Stimulated activated CD8-positive, alpha-beta memory T cell treated with anti-CD3 and anti-CD28 coated beads, Interleukin-4, amount 100 ng/mL, for 4 hours (primary cell): ENCODE results near the gene ANKH.

Experiments
- DNase-seq, 2 donors: peaks; one replicate each; pipeline ENCODE4 v3.0.0-alpha.2; 2020; ENCODE audit warnings: low read depth in 2 of 2, low spot score in 1 of 2

ANKH gene

DNA sequence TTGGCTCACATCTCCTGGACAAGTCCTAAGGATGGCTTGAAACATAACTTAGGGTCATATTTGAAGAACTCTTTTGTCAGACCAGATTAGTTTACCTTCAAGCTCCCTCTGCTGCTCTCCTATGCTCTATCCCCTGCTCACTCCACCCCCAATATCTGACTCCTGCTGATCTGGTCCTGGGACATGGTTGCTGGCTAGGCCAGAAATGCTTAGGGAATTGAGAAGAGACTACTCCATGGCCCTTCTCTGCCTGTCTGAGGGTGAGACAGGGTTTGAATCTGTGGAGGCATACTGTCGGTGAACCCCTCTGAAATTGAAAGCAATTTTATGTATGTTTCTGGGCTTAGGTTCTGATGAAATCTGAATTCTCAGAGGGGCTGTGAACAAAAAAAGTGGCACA, 203.8 kb downstream of the ANKH start:
- no peak for DNase-seq

DNA sequence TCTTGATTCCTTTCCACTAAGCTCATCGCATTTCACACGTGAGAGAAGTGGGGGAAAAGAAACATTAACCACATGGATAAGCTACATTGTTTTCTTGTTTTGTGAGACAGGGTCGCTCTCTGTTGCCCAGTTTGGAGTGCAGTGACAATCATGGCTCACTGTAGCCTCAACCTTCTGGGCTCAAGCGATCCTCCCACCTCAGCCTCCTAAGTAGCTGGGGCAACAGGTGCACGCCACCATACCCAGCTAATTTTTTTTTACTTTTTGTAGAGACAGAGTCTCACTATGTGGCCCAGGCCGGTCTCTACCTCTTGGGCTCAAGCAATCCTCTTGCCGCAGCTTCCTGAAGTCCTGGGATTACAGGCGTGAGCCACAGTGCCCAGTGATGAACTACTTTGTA, 204.3 kb downstream of the ANKH start:
- DNase-seq, result no peak

- DNase-seq, result no peak
Observed at GRCh38 chr5:14666357-14666756, 205.2 kb downstream of the ANKH start.

- no peak for DNase-seq
Observed at GRCh38 chr5:14665949-14666348, 205.6 kb downstream of the ANKH start.

GRCh38 chr5:14665101-14665822, 206.3 kb downstream of the ANKH start:
- no peak for DNase-seq

DNA sequence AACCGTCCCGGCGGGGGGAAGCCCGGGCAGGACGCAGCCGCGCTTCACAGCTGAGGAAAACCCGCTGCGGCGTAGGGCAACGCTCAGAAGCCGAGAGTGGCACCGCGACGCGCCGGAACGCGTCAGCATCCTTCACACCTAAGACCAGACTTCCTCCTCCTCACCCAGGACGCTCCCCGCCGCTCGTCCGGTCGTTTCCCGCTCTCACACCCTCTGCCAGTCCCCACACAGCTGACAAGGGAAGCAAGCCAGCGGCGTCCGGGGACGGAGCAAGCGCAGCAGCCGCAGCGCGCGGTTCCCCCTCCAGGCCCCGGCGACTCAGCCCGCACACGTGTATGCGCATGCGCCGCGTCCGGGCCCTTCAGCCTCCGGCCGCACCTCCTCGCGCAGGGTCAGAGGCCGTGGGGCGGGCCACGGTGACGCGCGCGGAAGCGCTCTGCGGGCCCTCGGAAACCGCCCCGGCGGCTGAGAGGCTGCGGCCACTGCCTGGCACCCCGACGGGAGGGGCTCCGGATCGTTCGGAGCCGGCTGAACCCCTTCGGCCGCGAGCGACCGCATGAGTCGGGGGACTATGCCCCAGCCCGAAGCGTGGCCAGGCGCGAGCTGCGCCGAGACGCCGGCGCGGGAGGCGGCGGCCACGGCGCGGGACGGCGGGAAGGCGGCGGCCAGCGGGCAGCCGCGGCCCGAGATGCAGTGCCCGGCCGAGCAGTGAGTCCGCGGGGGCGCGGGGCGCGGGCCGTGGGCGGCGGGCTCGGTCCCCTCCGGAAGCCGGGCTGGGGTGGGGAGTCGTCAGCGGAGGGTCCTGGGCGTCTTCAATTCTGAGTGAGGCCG, 207.1 kb downstream of the ANKH start, which contains the start of gene OTULIN:
OTULIN (plus strand) TSS at position 449 of the 831 bp plus-strand sequence; CDS start at position 557, 108 bp downstream.
- peak; percentile 58 to 74 for DNase-seq

- no peak for DNase-seq
Observed at GRCh38 chr5:14663734-14664269, 207.8 kb downstream of the ANKH start.

DNA sequence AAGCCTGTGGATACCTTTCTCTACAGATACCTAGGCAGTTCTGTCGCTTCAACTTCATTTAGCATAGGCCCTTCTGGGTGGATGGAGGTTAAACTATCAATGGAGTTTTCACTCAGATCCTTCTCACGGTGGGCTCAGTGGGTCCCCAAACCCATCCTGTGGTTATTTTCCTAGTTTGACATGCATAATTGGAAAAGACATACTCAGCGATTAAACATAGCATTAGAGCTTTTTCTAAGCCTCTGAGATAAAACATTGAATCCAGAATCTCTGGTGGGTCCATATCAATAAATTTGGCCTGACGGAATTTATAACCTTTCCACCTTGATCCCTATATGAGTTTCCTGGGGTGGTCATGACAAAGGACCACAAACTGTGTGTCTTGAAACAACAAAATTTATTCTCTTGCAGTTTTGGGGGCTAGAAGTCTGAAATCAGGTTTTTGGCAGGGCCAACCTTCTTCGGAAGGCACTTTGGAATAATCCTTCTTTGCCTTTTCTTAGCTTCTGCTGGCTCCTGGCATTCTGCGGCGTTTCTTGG, 208.8 kb downstream of the ANKH start:
- DNase-seq, result no peak

GRCh38 chr5:14660833-14661232, 210.7 kb downstream of the ANKH start:
- DNase-seq, result no peak

DNA sequence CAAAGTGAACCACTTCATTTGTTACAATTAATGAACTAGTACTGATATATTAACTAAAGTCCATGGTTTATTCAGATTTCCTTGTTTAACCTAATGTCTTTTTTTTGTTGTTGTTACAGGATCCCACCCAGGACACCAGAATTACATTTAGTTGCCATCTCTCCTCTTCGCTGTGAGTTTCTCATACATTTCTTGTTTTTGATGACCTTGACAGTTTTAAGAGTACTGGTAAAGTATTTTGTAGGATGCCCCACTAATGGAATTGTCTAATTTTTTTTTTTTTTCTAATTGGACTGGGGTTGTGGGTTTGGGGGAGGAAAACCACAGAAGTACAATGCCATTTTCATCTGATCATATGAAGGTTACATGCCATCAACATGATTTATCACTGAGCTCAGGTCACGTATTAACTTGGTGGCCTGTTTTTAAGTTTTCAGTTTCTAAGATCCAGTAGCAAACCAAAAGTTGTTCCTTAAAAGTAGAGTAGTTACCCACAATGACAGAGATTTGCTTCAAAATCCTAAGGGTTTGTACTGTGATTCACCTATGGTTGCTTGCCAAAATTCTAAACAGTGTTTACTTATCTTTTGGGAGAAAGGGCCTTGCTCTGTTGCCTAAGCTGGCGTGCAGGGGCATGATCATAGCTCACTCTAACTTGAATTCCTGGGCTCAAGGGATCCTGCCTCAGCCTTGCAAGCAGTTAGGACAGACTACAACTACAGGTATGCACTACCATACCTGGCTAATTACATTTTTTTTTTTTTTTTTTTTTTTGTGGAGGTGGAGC, 211.6 kb downstream of the ANKH start:
- DNase-seq, result no peak

- DNase-seq, result no peak
Observed at GRCh38 chr5:14656898-14657297, 214.7 kb downstream of the ANKH start.

DNA sequence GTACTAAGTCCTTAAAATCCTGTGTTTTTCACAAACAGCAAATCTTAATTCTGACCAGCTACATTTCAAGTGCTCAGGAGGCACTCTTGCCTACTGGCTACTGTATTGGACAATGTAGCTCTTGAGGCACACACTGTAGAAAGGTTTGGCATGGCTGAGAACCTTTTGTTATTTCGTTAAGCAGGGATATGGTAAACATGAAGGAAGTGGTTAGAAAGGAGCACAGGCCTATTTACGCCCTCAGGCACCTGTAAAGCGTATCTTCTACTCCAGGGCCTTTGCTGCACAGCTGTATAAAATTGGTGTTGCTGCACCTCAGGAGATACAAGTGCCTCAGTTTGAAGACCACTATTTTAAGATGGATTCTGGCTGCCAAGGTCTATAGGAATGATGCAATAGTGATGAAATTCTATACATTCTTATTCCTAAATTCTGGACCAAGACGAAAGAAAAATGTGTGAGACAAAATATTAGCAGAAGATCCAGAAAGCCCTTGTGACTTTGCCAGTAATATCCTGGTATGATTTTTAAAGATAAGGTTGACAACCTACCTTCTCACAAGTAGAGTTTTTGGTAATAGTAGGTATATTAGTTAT, 216.3 kb downstream of the ANKH start:
- DNase-seq, result no peak
